ENCODE data around the gene ARSA. TPM values are rescaled to one million over a fixed set of nuclear protein-coding genes. Genes with fewer than 3 reads are reported as not detected.
A peak's percentile ranks its signal among the peaks of the same experiment; 100 is the strongest.

The ARSA gene
- total and polyA plus RNA-seq, 2 of the 13 experiments (the other 11 are each of a cell fraction or from before 2014, with no cell fraction given) = 9.0 to 11.5 TPM

DNA sequence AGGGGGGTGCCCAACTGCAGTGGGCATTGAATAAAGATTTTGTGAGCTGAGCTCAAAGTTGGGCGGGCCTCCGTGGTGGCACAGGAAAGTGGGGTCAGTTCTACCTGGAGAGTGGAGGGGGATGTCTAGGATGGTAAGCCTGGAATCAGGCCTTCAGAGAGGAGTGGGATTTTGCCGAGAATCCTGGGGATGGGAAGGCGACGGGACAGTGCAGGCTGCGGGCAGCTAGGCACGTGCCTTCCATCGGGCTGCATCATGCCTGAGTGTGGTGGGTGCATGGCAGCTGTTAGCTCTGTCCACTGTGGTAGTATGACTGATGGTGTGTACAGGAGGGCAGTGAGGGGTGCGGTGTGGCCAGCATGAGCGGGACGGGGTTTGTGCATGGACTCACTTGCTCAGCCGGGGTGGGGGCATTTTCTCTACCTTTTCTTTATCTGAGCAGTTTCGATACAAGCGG is 48.3 kb upstream of the ARSA start:
- H3K9me3 ChIP-seq (ENCODE audit: low read length) = no peaks in the 10 kb centered on the region
- H3K27me3 ChIP-seq (ENCODE audit: control insufficient read depth in 1 of 2, insufficient read depth in 2 of 2, low read length in 2 of 2) = peaks cover 2 to 13% of the 10 kb centered on the region in 2 experiments; a peak in 3 of 5 replicates
- ATAC-seq (no peak), DNase-seq (ENCODE audit: low spot score) (no peak), FAIRE-seq (no peak)
- 97% methylated on average over 11 of the region's 14 CpGs for WGBS (ENCODE audit: low lambda C conversion rate)
- no peak overlapping the region for H3K4me2 ChIP-seq (ENCODE audit: low read depth, low read length)
- POLR2A ChIA-PET = no interaction called here
- intact Hi-C loops (cut with micrococcal nuclease; ENCODE audit: unreplicated experiment) = no loop called here
- no peaks in the 10 kb centered on the region for H4K20me1 ChIP-seq (ENCODE audit: insufficient read depth, low read length)
- BruUV-seq (replicated peaks) = no TSS peak
- H3K27ac ChIP-seq (ENCODE audit: extremely low read length, insufficient read depth, low read length) = no peak overlapping the region
- no peaks in the 10 kb centered on the region for H3K79me2 ChIP-seq (ENCODE audit: insufficient read depth, low read length)
- H2AFZ ChIP-seq (ENCODE audit: low read length) = no peak overlapping the region
- in situ Hi-C loops (cut with HindIII; ENCODE audit: extremely low pct_ligation_motif_present, low pct_unique_long_range_greater_than_20kb) = no loop called here
- CTCF ChIA-PET (ENCODE audit: low intra/inter-chr PET ratio, low total read pairs) = no interaction called here
- TF ChIP-seq ZNF224 (CRISPR knock-in tag; IDR thresholded peaks at IDR 0.05) (no peak), FOXO1 (CRISPR knock-in tag; IDR thresholded peaks at IDR 0.05) (no peak), GATAD2A (CRISPR knock-in tag; IDR thresholded peaks at IDR 0.05) (no peak)
- H3K4me3 ChIP-seq (replicated peaks in 1 of 3; ENCODE audit: insufficient read depth in 1 of 3, low read depth in 2 of 3, low read length in 3 of 3) = no peak overlapping the region; a peak in 1 of 6 replicates
- H3K4me1 ChIP-seq (ENCODE audit: insufficient read depth, low read length) = peaks cover 47% of the 10 kb centered on the region
- H3K36me3 ChIP-seq (replicated peaks in 1 of 2; ENCODE audit: control insufficient read depth in 1 of 2, insufficient read depth in 2 of 2, low read length in 2 of 2) = 0 out of 5 replicates have a peak, but pooled peaks cover 0 to 3% of the 10 kb centered on the region in 2 experiments
- no peak overlapping the region for H3K9ac ChIP-seq (ENCODE audit: insufficient read depth, low read depth, low read length)

DNA sequence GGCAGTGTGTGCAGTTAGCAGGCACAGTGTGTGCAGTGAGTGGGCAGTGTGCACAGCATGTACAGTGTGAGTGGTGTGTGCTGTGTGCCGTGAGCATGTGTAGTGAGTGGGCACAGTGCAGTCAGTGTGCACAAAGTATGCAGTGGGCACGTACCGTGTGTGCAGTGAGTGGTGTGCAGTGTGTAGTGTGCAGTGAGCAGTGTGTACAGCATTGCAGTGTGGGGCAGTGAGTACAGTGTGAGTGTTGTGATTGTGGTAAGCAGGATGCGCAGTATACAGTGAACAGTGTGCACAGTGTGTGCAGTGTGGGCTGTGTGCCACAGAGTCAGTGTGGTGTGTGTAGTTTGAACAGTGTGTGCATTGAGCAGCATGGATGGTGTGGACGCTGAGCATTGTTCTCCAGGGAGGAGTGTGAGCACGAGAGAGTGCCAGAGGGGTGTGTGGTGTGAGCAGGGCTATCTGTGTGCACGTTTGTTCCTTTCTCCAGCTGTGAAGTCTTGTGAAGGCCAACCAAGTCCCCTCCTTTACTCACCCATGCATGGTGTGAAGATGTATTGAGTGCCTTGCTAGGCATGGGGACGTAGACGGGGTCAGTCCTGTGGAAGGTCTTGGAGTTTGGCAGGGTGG is 47.7 kb upstream of the ARSA start:
- H3K4me3 ChIP-seq (replicated peaks in 1 of 3; ENCODE audit: insufficient read depth in 1 of 3, low read depth in 2 of 3, low read length in 3 of 3) = peak overlapping the region; percentile 66 to 79 (median 68); a peak in 5 of 6 replicates
- H3K9me3 ChIP-seq (ENCODE audit: low read length) = no peaks in the 10 kb centered on the region
- no TSS peak for BruUV-seq (replicated peaks)
- no peak for TF ChIP-seq ZFX (CRISPR knock-in tag; IDR thresholded peaks at IDR 0.05; ENCODE audit: low read depth)
- no peak for TF ChIP-seq ZNF263 (CRISPR knock-in tag; IDR thresholded peaks at IDR 0.05)
- TF ChIP-seq RARA (CRISPR knock-in tag; IDR thresholded peaks at IDR 0.05) = no peak
- TF ChIP-seq ZNF546 (CRISPR knock-in tag; conservative IDR thresholded peaks at IDR 0.05) = no peak
- TF ChIP-seq ZNF678 (CRISPR knock-in tag; IDR thresholded peaks at IDR 0.05) = no peak
- TF ChIP-seq, protein P1, sequence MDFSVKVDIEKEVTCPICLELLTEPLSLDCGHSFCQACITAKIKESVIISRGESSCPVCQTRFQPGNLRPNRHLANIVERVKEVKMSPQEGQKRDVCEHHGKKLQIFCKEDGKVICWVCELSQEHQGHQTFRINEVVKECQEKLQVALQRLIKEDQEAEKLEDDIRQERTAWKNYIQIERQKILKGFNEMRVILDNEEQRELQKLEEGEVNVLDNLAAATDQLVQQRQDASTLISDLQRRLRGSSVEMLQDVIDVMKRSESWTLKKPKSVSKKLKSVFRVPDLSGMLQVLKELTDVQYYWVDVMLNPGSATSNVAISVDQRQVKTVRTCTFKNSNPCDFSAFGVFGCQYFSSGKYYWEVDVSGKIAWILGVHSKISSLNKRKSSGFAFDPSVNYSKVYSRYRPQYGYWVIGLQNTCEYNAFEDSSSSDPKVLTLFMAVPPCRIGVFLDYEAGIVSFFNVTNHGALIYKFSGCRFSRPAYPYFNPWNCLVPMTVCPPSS (IDR thresholded peaks at IDR 0.05) = no peak
- TF ChIP-seq HOXA5 (CRISPR knock-in tag; IDR thresholded peaks at IDR 0.05) = no peak
- TF ChIP-seq ZNF749 (CRISPR knock-in tag; IDR thresholded peaks at IDR 0.05; ENCODE audit: borderline replicate concordance) = no peak
- TF ChIP-seq ZNF205 (CRISPR knock-in tag; IDR thresholded peaks at IDR 0.05) = no peak
- no peak for TF ChIP-seq HNRNPL (IDR thresholded peaks at IDR 0.05; ENCODE audit: low read depth, low read length)
- no peak for TF ChIP-seq ZNF891 (CRISPR knock-in tag; IDR thresholded peaks at IDR 0.05)
- TF ChIP-seq, protein P2, sequence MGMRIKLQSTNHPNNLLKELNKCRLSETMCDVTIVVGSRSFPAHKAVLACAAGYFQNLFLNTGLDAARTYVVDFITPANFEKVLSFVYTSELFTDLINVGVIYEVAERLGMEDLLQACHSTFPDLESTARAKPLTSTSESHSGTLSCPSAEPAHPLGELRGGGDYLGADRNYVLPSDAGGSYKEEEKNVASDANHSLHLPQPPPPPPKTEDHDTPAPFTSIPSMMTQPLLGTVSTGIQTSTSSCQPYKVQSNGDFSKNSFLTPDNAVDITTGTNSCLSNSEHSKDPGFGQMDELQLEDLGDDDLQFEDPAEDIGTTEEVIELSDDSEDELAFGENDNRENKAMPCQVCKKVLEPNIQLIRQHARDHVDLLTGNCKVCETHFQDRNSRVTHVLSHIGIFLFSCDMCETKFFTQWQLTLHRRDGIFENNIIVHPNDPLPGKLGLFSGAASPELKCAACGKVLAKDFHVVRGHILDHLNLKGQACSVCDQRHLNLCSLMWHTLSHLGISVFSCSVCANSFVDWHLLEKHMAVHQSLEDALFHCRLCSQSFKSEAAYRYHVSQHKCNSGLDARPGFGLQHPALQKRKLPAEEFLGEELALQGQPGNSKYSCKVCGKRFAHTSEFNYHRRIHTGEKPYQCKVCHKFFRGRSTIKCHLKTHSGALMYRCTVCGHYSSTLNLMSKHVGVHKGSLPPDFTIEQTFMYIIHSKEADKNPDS (CRISPR knock-in tag; IDR thresholded peaks at IDR 0.05) = no peak
- TF ChIP-seq PHB2 (IDR thresholded peaks at IDR 0.05; ENCODE audit: partially characterized antibody) = no peak

More for the DNA sequence above, 47.7 kb upstream of the ARSA start:
- CTCF ChIA-PET (ENCODE audit: low intra/inter-chr PET ratio, low total read pairs) = no interaction called here
- Histone ChIP-seq H3K79me2 (ENCODE audit: insufficient read depth, low read length) (no peaks in the 10 kb centered on the region), H3K27me3 (ENCODE audit: control insufficient read depth in 1 of 2, insufficient read depth in 2 of 2, low read length in 2 of 2) (peaks cover 2 to 17% of the 10 kb centered on the region in 2 experiments; a peak in 3 of 5 replicates), H3K36me3 (replicated peaks in 1 of 2; ENCODE audit: control insufficient read depth in 1 of 2, insufficient read depth in 2 of 2, low read length in 2 of 2) (0 out of 5 replicates have a peak, but pooled peaks cover 0 to 3% of the 10 kb centered on the region in 2 experiments), H3K9ac (ENCODE audit: insufficient read depth, low read depth, low read length) (0 out of 2 replicates have a peak overlapping the region, but pooled peaks have one; percentile 17), H3K4me2 (ENCODE audit: low read depth, low read length) (peak overlapping the region; percentile 79), H3K27ac (ENCODE audit: extremely low read length, insufficient read depth, low read length) (no peak overlapping the region), H2AFZ (ENCODE audit: low read length) (no peak overlapping the region), H3K4me1 (ENCODE audit: insufficient read depth, low read length) (peaks cover 47% of the 10 kb centered on the region), H4K20me1 (ENCODE audit: insufficient read depth, low read length) (no peaks in the 10 kb centered on the region)
- no peak for FAIRE-seq
- intact Hi-C loops (cut with micrococcal nuclease; ENCODE audit: unreplicated experiment) = no loop called here
- ATAC-seq = no peak
- in situ Hi-C loops (cut with HindIII; ENCODE audit: extremely low pct_ligation_motif_present, low pct_unique_long_range_greater_than_20kb) = no loop called here
- no peak for DNase-seq (ENCODE audit: low spot score)
- 81% methylated on average over 9 of the region's 9 CpGs for WGBS (ENCODE audit: low lambda C conversion rate)
- POLR2A ChIA-PET = interaction anchor here (1.1 to 1.3 kb wide), 2 partner anchors 34 to 35 kb away, joined by 3 to 4 read pairs; no protein-coding TSS in a partner anchor

Measured in HepG2 (cell line).